ENCODE data around the gene RAB6B.
"Not testable (repeated sequence)": the region's sequence is repeated elsewhere in the genome, so short reads cannot be mapped to it uniquely, and the experiment has no call there.

The RAB6B gene

GRCh38 chr3:133812872-133813271 lies 82.8 kb downstream of the RAB6B start:
- no peak for DNase-seq (ENCODE audit: low read depth in 2 of 2)

DNA sequence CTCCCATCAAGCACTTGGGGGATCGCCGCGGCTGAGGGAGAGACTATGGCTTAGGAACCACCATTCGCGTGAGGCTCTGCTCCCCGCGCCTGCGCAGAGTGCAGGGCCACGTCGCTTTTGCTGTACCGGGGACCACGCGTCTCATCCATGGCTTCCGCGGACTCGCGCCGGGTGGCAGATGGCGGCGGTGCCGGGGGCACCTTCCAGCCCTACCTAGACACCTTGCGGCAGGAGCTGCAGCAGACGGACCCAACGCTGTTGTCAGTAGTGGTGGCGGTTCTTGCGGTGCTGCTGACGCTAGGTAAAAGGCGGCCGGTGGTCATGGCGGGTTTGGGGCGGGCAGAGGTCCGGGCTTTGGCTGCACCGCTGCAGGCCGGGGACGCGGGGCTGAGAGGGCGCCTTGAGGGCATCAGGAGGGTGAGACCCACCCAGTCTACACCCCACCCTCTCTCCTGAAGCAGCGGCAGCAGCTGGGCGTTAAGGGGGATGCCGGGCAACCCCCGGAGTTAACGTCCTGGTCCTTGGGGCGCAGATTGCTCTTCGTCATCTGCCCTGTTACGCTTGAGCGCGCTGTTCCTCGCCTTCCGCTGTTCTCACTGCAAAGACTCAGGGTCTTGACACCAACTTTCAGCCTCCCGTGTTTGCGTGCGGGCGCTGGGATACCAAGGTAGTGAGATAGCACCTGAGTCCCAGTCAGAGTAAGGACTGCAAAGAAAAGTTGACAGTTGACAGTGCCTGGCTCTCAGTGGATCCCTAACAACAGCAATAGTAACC lies 89.8 kb downstream of the RAB6B start, which contains the start of gene SRPRB:
Gene SRPRB (plus strand): TSS at position 114 of the 774 bp plus-strand sequence. CDS start 34 bp downstream, at position 148.
- peak; percentile 91 to 94 for DNase-seq (ENCODE audit: low read depth in 2 of 2)

DNA sequence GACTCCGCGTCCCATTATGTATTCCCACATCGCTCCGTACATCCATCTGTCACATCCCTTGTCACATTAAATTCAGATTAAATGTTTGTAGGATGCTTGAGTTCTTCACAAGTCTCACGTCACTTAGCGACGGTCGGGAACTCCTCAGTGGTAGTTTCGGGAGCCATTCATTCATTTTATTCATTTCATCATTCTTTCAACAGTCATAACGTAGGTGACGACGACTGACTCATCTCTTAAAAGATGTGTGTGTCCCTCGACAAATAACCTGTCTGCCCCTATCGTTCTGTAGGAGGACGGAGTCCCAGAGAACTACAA lies 90.3 kb downstream of the RAB6B start:
- no peak for DNase-seq (ENCODE audit: low read depth in 2 of 2)

- DNase-seq (ENCODE audit: low read depth in 2 of 2): no peak
Measured at GRCh38 chr3:133804896-133805295, 90.8 kb downstream of the RAB6B start.

GRCh38 chr3:133803469-133803868 lies 92.2 kb downstream of the RAB6B start:
- DNase-seq (ENCODE audit: low read depth in 2 of 2): no peak

GRCh38 chr3:133799794-133800585 lies 95.7 kb downstream of the RAB6B start:
- no peak for DNase-seq (ENCODE audit: low read depth in 2 of 2)

GRCh38 chr3:133797396-133798105 lies 98.1 kb downstream of the RAB6B start:
- DNase-seq (ENCODE audit: low read depth in 2 of 2): no peak

DNA sequence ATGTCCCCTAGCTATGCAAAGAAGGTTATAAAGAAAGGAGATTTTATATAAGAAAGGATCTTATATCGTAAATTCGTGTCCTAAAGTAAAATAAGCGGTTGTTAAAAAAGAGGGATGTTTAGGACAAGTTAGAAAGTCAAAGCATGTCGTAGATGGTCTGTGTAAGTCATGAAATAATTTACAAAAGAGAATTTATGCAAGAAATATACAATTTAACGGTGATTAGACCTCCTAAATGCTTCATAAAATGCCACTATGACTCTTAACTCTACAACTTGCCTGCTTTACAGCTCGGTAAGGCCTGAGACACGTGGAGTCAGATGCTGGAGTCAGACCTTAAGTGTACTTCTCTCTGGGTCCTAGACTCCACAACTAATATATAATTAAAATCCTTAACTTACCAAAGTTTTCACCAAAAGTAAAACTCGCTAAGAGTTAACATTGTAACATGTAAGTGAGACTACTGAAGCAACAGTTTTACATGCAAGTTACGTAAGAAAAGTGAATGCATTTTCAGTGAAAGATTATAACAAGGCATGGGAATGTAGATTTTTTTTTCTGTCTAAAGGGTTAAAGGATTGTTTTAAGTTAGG lies 103.4 kb downstream of the RAB6B start:
- no peak for DNase-seq (ENCODE audit: low read depth in 2 of 2)

DNA sequence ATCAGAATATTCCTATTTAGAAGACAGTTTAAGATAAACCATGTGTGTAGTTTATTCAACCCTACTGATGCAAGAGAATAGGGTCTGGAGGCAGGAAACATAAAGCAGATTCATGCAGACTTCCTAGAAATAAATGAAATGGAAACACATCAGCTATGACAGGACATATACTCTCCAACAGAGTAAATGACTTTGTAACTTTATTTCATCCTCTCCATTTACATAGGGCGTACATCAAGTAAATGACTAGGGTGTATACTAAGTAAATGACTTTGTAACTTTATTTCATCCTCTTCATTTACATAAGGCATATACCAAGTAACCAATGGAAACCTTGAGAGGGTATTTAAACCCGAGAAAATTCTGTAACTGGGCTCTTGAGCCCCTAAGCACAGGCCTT lies 107.7 kb downstream of the RAB6B start:
- DNase-seq (ENCODE audit: low read depth in 2 of 2): no peak

GRCh38 chr3:133783762-133784161 lies 111.9 kb downstream of the RAB6B start:
- DNase-seq (ENCODE audit: low read depth in 2 of 2): no peak

- DNase-seq (ENCODE audit: low read depth in 2 of 2): no peak
Measured at GRCh38 chr3:133782454-133782853, 113.2 kb downstream of the RAB6B start.

DNA sequence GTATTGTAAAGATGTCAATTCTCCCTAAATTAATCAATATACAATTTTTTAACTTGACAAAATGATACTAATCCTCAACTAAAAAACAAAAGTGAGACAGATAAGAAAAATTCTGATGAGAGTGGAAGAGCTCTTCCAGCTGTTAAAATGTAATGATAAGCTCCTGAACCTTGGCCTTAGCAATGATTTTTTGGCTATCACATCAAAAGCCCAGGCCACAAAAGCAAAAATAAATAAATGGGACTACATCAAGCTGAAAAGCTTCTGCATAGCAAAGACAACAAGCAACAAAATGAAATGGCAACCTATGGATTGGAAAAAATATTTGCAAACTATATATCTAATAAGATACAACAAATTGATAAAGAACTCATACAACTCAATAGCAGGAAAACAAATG lies 114.1 kb downstream of the RAB6B start:
- no peak for DNase-seq (ENCODE audit: low read depth in 2 of 2)

GRCh38 chr3:133780756-133781155 lies 114.9 kb downstream of the RAB6B start:
- DNase-seq (ENCODE audit: low read depth in 2 of 2): not testable (repeated sequence)

DNA sequence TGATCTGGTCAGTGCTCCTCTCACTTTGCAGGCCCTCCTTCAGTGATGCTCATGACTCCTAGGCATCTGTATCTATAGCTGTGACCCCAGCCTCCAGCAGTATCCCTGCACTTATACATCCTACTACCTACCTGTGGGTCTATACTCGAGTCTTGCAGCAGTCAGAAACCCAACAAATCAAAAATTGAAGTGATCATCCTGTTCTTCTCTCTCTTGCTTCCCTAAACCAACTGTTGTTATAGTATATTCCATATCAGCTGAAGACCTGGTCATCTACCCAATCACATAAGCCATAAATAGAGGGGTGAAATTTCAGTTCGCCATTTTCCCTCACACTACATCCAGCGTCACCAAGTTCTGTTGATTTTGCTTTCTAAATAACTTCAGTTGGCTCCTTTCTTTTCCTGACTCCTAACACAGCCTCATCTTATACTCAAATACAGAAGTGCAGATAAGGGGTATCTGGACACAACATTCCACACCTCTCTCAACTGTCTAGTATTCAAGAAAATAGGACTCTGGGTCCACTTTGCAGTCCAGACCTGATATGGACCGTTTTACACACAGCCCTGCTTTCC lies 116.0 kb downstream of the RAB6B start:
- DNase-seq (ENCODE audit: low read depth in 2 of 2): no peak

DNA sequence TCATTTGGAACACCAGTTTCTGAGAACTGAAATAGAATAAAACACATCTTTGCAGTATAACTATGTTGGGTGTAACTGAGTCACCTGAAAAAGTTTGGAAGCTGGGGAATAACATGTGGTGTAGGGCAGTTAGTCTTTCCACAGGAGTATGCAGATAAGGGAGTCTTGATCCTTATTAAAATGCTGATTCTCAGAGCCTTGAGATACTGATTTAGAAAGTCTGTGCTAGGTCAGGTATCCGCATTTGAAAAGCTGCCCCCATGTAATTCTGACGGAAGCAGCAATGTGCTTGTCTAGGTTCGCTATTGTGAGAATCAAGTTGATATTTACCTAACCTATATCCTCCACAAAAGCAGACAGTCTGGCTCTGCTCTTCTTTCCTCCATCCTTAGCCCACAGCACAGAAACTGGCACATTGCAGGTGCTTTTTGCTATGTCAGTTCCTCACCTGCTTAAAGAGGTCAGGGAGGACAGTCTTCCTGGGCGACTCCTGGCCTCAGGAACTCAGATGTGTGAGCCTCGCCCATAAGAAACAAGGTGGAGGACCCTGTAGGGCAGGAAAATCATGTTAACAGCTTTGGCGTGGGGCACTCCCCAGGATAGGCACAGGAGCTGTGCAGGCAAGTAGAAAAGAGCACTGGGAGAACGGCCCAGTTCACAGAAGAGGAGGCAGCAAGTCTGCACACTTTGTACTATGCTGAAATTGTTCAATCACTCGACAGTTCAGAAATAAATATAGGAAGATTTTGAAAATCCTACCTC lies 117.7 kb downstream of the RAB6B start:
- DNase-seq (ENCODE audit: low read depth in 2 of 2): no peak

DNA sequence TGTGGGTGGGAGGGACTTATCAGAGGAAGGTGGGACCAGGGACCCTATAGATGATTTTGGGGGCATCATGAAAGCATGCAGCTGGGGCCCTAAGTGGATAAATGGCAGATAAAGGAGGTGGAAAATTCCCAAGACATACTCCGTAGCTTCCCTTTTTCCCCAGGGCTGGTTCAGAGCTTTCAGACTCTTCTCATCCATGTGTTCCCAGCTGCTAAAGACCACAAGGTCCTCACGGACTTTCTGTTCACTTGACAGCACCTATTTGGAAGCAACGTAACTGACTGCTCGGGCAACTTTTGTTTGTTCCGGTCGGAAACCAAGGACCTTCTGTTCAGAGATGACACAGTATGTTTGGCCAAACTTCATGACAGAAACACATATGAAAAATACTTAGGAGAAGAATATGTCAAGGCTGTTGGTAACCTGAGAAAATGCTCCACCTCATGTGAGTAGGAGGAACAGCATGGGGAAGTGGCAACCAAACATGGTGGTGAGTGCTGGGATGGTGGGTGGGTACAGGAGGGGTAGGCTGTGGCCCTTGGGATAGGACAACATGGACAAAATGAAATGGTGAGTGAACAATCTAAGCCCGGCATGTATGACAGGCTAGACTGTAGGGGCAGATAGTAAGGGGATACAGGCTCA lies 118.8 kb downstream of the RAB6B start:
- DNase-seq (ENCODE audit: low read depth in 2 of 2): no peak

DNA sequence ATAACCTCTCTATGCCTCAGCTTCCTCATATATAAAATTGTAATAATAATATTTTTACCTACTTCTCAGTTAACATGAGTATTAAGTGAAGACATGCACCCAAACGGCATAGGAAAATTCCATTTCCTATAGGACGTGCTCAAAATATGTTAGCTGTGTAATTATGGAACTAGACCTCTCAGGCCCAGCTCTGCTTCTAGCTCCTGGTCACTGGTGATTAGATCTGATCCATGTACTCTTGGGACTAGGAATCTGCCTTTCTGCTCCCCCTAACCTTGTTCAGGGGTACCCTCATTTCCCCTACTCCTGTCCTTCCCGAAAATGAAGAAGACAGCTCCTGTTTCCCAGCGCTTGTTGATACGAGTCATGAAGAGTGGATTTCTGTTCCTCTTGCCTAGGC lies 119.8 kb downstream of the RAB6B start:
- no peak for DNase-seq (ENCODE audit: low read depth in 2 of 2)

GRCh38 chr3:133775309-133775708 lies 120.4 kb downstream of the RAB6B start:
- DNase-seq (ENCODE audit: low read depth in 2 of 2): no peak

Measured in stimulated activated CD4-positive, alpha-beta T cell treated with anti-CD3 and anti-CD28 coated beads, Interleukin-12 subunit alpha, Interleukin-12 subunit beta, amount 100 ng/mL, for 24 hours (primary cell).